T-helper 1 cell treated with Interleukin-12 subunit alpha and Interleukin-12 subunit beta and Interleukin-4 antibody, amounts not matched to agents 30 μg/mL and 1 μg/mL, for 36 hours (primary cell): ENCODE measurements around the gene PLEKHG7.
"Not testable (repeated sequence)": the region's sequence is repeated elsewhere in the genome, so short reads cannot be mapped to it uniquely, and the experiment has no call there.

ENCODE experiments used
- H3K27ac Mint-ChIP-seq: one replicate; pipeline ENCODE4 v1.8.0; 2021; ENCODE audit warnings: mild to moderate bottlenecking, mixed read lengths
- H3K27me3 Mint-ChIP-seq: one replicate; pipeline ENCODE4 v1.8.0; 2021; ENCODE audit warnings: low read depth, mixed read lengths
- H3K36me3 Mint-ChIP-seq: one replicate; pipeline ENCODE4 v1.8.0; 2021; ENCODE audit warnings: low read depth, mixed read lengths
- H3K4me1 Mint-ChIP-seq: one replicate; pipeline ENCODE4 v1.8.0; 2021; ENCODE audit warnings: low read depth, mixed read lengths
- H3K4me3 Mint-ChIP-seq: one replicate; pipeline ENCODE4 v1.8.0; 2021; ENCODE audit warnings: mild to moderate bottlenecking, moderate library complexity, mixed read lengths
- H3K9me3 Mint-ChIP-seq: one replicate; pipeline ENCODE4 v1.8.0; 2021; ENCODE audit warnings: mixed read lengths

The PLEKHG7 gene

DNA sequence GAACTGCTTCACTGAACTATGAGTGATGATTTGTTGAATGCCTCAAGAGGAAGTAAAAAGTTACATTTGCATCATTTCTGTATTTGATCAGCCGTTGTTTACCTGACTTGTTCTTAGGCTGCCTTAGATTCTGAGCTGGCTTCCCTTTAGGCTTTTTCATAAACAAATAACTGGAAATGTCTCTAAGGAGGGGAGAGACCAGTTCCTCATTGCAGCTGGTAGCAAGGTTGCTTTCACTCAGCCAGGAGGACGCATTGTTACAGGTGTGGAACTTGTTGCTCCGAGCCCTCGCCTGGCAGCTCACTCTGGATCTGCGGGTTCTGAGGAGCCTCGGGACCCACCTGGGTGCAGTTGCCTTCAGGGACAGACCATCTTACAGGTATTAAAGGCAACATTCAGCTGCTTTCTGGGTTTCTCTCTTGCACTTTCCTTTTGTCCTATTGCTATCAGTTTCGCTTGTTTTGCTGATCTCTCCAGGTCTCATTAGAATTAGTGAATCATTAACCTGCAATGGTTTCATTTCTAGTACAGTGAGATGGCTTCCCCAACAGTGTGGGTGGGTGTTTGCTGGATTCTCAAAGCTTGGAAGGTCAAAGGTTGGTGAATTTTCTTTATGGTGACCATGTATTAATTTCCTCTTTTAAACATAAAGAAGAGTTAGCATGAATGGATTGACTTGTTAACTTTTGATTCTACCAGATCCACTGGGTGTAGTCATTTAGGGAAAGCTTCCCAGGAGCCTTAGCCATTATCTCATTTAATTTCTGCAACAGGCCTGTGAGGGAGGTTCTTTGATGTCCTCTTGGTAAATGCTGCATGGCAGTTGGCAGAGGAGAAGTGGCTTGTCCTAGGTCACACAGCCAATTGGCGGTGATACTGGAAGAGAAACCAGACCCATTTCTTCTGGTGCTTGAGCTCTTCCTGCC is at the start of gene PLEKHG7:
Gene PLEKHG7, plus strand, starts transcription at position 236 of the 926 bp plus-strand sequence. CDS start 3,643 bp downstream, outside the sequence.
- Mint-ChIP-seq H3K9me3 (peaks cover 5% of the 10 kb centered on the region), H3K4me1 (peaks cover 5% of the 10 kb centered on the region), H3K4me3 (peak within 1 kb of the TSS; percentile 3), H3K27ac (peak within 1 kb of the TSS; percentile 13), H3K27me3 (no peaks in the 10 kb centered on the region), H3K36me3 (no peaks in the 10 kb centered on the region)

DNA sequence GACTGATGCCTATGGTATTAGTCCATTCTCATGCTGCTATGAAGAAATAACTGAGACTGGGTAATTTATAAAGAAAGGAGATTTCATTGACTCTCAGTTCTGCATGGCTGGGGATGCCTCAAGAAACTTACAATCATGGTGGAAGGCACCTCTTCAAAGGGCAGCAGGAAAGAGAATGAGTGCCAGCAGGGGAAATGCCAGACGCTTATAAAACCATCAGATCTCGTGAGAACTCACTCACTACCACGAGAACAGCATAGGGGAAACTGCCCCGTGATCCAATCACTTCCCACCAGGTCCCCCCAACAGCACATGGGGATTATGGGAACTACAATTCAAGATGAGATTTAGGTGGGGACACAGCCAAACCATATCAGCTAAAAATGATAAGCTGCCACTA is 48.5 kb upstream of the PLEKHG7 start:
- H3K4me1 Mint-ChIP-seq, H3K4me3 Mint-ChIP-seq, H3K27ac Mint-ChIP-seq, H3K9me3 Mint-ChIP-seq, H3K36me3 Mint-ChIP-seq, H3K27me3 Mint-ChIP-seq: not testable (repeated sequence)

DNA sequence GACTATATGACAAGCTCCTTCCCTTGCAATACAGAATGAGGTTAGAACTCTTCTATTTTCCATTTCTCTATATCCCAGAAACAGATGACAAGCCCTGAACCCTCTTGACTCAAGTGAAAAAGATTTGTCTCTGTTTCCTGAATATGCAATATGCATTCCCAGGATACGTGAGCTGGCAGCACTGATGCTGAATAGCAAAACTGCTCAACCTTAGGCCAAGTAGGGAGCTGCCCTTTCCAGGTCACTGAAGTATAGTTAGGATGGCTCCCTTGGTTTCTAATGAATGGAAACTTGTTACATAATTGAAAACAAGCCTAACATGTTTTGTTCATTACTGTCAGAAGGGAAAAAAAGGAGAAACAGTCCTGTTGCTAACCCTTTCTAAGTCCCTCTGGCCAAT is 47.9 kb upstream of the PLEKHG7 start:
- Mint-ChIP-seq H3K4me1 (peaks cover 3% of the 10 kb centered on the region), H3K36me3 (no peaks in the 10 kb centered on the region), H3K4me3 (no peak overlapping the region), H3K27ac (no peak overlapping the region), H3K9me3 (no peaks in the 10 kb centered on the region), H3K27me3 (no peaks in the 10 kb centered on the region)

DNA sequence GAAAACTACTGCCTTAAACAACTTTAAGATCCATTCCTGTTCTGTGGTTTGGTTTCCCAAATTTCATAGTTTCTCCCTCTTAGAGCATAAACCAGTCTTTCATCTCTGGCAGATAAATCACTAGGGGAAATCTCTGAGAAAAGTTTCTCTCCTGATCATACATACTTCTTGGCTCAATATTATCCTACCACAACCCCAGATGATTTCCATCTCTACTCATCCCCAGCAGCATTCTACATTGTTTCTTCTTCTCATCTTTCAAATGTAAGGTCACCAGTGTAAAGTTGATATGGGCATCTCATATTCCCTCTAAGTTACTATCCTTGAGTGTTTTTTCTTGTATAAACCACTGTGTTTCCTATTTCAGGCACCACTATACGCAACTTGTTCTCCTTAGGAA is 45.9 kb upstream of the PLEKHG7 start:
- Mint-ChIP-seq H3K36me3 (no peaks in the 10 kb centered on the region), H3K27me3 (no peaks in the 10 kb centered on the region), H3K4me3 (no peak overlapping the region), H3K9me3 (peaks cover 8% of the 10 kb centered on the region), H3K27ac (no peak overlapping the region), H3K4me1 (no peaks in the 10 kb centered on the region)

GRCh38 chr12:92657770-92658169 is 45.0 kb upstream of the PLEKHG7 start:
- no peak overlapping the region for H3K27ac Mint-ChIP-seq
- H3K27me3 Mint-ChIP-seq, result no peaks in the 10 kb centered on the region
- H3K9me3 Mint-ChIP-seq, result peaks cover 12% of the 10 kb centered on the region
- H3K4me1 Mint-ChIP-seq, result no peaks in the 10 kb centered on the region
- H3K36me3 Mint-ChIP-seq, result no peaks in the 10 kb centered on the region
- H3K4me3 Mint-ChIP-seq, result no peak overlapping the region

DNA sequence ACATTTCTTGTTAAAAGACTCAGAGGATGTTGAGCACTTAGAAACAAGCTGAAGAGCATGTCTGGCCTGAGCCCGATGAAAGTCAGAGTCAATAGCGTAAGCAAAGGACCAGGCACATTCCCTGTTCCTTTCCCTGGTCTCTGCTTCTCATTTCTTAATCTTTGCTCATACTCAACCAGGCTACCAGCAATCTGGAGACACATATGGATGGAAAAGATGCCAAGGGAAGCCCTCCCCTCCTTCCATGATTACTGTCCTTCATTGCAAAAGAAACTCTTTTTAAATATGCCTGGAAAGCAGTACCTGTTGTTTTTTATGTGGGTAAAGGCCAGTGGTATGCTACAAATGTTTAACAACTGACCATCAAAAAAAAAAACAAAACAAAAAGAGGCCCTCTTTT is 44.2 kb upstream of the PLEKHG7 start:
- H3K27ac Mint-ChIP-seq, result no peak overlapping the region
- H3K9me3 Mint-ChIP-seq, result peaks cover 13% of the 10 kb centered on the region
- no peak overlapping the region for H3K4me3 Mint-ChIP-seq
- no peaks in the 10 kb centered on the region for H3K36me3 Mint-ChIP-seq
- no peaks in the 10 kb centered on the region for H3K27me3 Mint-ChIP-seq
- H3K4me1 Mint-ChIP-seq, result no peaks in the 10 kb centered on the region

- Mint-ChIP-seq H3K27me3 (no peaks in the 10 kb centered on the region), H3K4me3 (no peak overlapping the region), H3K4me1 (no peaks in the 10 kb centered on the region), H3K9me3 (peaks cover 13% of the 10 kb centered on the region), H3K36me3 (no peaks in the 10 kb centered on the region), H3K27ac (no peak overlapping the region)
Measured at GRCh38 chr12:92661269-92661668, 41.5 kb upstream of the PLEKHG7 start.

DNA sequence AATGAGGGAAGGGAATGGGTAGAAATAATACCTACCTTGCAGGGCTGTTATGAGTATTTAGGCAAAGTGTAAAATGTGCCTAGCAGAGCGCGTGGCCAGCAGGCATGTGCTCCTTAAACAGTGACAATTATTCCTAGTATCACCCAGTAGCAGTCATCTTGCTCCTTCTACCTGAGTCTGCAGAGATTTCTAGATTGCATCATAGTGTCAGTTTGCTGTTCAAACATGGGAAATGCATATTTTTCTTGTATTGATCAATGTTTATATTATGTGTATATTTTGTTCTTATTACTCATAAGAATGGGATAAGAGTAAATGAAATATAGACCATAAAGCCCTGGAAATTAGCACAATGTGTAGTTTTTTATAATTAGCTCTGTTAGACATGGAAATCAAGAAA is 37.3 kb upstream of the PLEKHG7 start:
- Mint-ChIP-seq H3K36me3 (no peaks in the 10 kb centered on the region), H3K27ac (no peak overlapping the region), H3K9me3 (peaks cover 13% of the 10 kb centered on the region), H3K4me3 (no peak overlapping the region), H3K4me1 (no peaks in the 10 kb centered on the region), H3K27me3 (no peaks in the 10 kb centered on the region)

- Mint-ChIP-seq H3K27me3 (no peaks in the 10 kb centered on the region), H3K27ac (no peak overlapping the region), H3K4me3 (no peak overlapping the region), H3K36me3 (no peaks in the 10 kb centered on the region), H3K9me3 (no peaks in the 10 kb centered on the region), H3K4me1 (no peaks in the 10 kb centered on the region)
Measured at GRCh38 chr12:92668739-92669138, 34.0 kb upstream of the PLEKHG7 start.

- H3K9me3 Mint-ChIP-seq, H3K36me3 Mint-ChIP-seq, H3K4me1 Mint-ChIP-seq, H3K27me3 Mint-ChIP-seq, H3K4me3 Mint-ChIP-seq, H3K27ac Mint-ChIP-seq: not testable (repeated sequence)
Measured at GRCh38 chr12:92671524-92671923, 31.3 kb upstream of the PLEKHG7 start.

GRCh38 chr12:92673756-92674155 is 29.0 kb upstream of the PLEKHG7 start:
- Mint-ChIP-seq H3K27ac (no peak overlapping the region), H3K9me3 (no peaks in the 10 kb centered on the region), H3K4me3 (no peak overlapping the region), H3K36me3 (no peaks in the 10 kb centered on the region), H3K27me3 (no peaks in the 10 kb centered on the region), H3K4me1 (no peaks in the 10 kb centered on the region)

DNA sequence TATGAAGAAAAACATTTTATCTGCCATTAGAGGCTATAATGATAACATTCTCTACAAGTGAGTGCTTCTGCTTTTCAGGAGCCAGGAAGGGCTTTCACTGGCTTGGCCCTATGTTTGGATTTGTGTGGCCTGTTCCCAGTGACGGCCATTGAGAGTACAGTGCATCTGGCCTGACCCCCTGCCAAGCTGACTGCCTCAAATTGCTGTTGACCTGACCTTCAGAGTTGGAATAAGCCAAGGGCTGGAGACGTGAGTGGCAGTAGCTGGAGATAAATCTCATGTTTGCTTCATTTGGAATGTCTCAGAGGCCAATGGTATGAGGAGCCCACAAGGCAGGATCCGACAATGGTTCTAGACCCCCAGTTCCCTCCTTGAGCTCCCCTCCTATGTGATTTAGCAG is 28.3 kb upstream of the PLEKHG7 start:
- Mint-ChIP-seq H3K9me3 (no peaks in the 10 kb centered on the region), H3K4me3 (no peak overlapping the region), H3K27me3 (no peaks in the 10 kb centered on the region), H3K4me1 (no peaks in the 10 kb centered on the region), H3K27ac (no peak overlapping the region), H3K36me3 (no peaks in the 10 kb centered on the region)

- H3K36me3 Mint-ChIP-seq, result no peaks in the 10 kb centered on the region
- H3K27ac Mint-ChIP-seq, result no peak overlapping the region
- H3K9me3 Mint-ChIP-seq, result no peaks in the 10 kb centered on the region
- no peak overlapping the region for H3K4me3 Mint-ChIP-seq
- no peaks in the 10 kb centered on the region for H3K4me1 Mint-ChIP-seq
- no peaks in the 10 kb centered on the region for H3K27me3 Mint-ChIP-seq
Measured at GRCh38 chr12:92675092-92675865, 27.5 kb upstream of the PLEKHG7 start.

DNA sequence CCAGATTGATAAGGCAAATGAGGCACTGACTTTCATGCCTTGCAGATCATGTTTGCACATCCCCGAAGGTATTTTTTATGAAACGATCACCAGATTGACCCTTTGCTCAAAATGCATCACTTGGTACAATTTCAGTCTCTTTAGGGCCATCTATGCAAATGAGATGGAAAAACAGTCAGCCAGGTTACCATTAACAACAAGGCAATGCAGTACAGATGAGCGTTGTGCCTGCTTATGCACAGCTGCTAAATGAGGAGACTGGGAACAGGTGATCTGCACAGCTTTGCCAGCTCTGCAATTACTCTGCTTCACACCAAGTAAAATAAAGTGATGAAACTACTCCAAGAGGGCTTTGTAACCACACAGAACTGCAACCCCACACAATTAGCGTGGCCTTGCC is 26.1 kb upstream of the PLEKHG7 start:
- Mint-ChIP-seq H3K4me1 (no peaks in the 10 kb centered on the region), H3K9me3 (no peaks in the 10 kb centered on the region), H3K36me3 (no peaks in the 10 kb centered on the region), H3K27ac (no peak overlapping the region), H3K27me3 (no peaks in the 10 kb centered on the region), H3K4me3 (no peak overlapping the region)

- Mint-ChIP-seq H3K4me3 (no peak overlapping the region), H3K27me3 (peaks cover 4% of the 10 kb centered on the region), H3K4me1 (no peaks in the 10 kb centered on the region), H3K36me3 (no peaks in the 10 kb centered on the region), H3K9me3 (peaks cover 19% of the 10 kb centered on the region), H3K27ac (no peak overlapping the region)
Measured at GRCh38 chr12:92690601-92691000, 12.2 kb upstream of the PLEKHG7 start.
